Parathyroid adenoma (tissue), 2 donors: ENCODE data around the gene VEPH1.

ENCODE experiments used
- H2AFZ ChIP-seq: fragments of 300-600 bp; sonication (generic); one replicate; pipeline ENCODE4 v1.7.0; 2017; ENCODE audit warnings: antibody characterized with exemption, mild to moderate bottlenecking
- H3K27ac ChIP-seq: fragments of 300-600 bp; sonication (generic); one replicate; pipeline ENCODE4 v1.7.0; 2017
- H3K27me3 ChIP-seq: fragments of 300-600 bp; sonication (generic); one replicate; pipeline ENCODE4 v1.7.0; 2017; ENCODE audit warnings: low read length; ENCODE audit not compliant: control insufficient read depth, insufficient read depth
- H3K36me3 ChIP-seq: fragments of 300-600 bp; sonication (generic); one replicate; pipeline ENCODE4 v1.7.0; 2017; ENCODE audit warnings: low read length; ENCODE audit not compliant: control insufficient read depth, insufficient read depth
- H3K4me1 ChIP-seq: fragments of 300-600 bp; sonication (generic); one replicate; pipeline ENCODE4 v1.7.0; 2017; ENCODE audit warnings: control low read depth
- H3K4me2 ChIP-seq: fragments of 300-600 bp; sonication (generic); one replicate; pipeline ENCODE4 v1.7.0; 2017; ENCODE audit warnings: low read length
- H3K4me3 ChIP-seq: fragments of 300-600 bp; sonication (generic); one replicate; pipeline ENCODE4 v1.7.0; 2017; ENCODE audit warnings: low read depth, low read length
- H3K79me2 ChIP-seq: fragments of 300-600 bp; sonication (generic); one replicate; pipeline ENCODE4 v1.7.0; 2017; ENCODE audit warnings: control low read depth
- H3K9ac ChIP-seq: fragments of 300-600 bp; sonication (generic); one replicate; pipeline ENCODE4 v1.7.0; 2017; ENCODE audit warnings: mild to moderate bottlenecking
- H3K9me3 ChIP-seq: fragments of 300-600 bp; sonication (generic); one replicate; pipeline ENCODE4 v1.7.0; 2017; ENCODE audit warnings: low read length; ENCODE audit not compliant: control insufficient read depth
- TF ChIP-seq, protein P1 (sequence below): fragments of 300-600 bp; sonication (generic); IDR thresholded peaks from one replicate; pipeline ENCODE4 v1.7.0; 2017; ENCODE audit warnings: antibody characterized with exemption, mild to moderate bottlenecking
- donor health status: primary hyperparathyroidism.

The VEPH1 gene

DNA sequence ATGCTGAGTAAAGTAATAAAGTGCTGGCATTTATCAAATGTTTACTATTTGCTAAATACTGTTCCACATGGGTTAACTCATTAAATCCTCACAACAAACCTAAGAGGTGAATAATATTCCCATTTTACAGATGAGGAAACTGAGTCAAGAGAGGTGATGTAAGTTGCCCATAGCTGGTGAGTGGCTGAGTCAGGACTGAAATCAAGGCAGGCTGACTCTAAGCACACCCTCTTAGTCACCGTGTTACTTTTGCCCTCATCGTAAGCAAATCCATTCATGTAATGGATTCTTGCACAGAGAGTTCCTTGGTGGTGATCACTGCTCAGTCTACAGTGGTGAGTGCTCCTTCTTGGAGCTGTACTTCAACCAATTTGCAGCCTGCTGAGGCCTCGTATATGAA, 95.4 kb downstream of the VEPH1 start:
- Histone ChIP-seq H2AFZ (no peak overlapping the region), H3K4me2 (no peak overlapping the region), H3K4me1 (no peaks in the 10 kb centered on the region), H3K36me3 (no peaks in the 10 kb centered on the region), H3K9me3 (no peaks in the 10 kb centered on the region), H3K27me3 (no peaks in the 10 kb centered on the region), H3K9ac (no peak overlapping the region), H3K79me2 (no peaks in the 10 kb centered on the region), H3K27ac (no peak overlapping the region), H3K4me3 (no peak overlapping the region)
- TF ChIP-seq, protein P1, sequence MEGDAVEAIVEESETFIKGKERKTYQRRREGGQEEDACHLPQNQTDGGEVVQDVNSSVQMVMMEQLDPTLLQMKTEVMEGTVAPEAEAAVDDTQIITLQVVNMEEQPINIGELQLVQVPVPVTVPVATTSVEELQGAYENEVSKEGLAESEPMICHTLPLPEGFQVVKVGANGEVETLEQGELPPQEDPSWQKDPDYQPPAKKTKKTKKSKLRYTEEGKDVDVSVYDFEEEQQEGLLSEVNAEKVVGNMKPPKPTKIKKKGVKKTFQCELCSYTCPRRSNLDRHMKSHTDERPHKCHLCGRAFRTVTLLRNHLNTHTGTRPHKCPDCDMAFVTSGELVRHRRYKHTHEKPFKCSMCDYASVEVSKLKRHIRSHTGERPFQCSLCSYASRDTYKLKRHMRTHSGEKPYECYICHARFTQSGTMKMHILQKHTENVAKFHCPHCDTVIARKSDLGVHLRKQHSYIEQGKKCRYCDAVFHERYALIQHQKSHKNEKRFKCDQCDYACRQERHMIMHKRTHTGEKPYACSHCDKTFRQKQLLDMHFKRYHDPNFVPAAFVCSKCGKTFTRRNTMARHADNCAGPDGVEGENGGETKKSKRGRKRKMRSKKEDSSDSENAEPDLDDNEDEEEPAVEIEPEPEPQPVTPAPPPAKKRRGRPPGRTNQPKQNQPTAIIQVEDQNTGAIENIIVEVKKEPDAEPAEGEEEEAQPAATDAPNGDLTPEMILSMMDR = no peak

DNA sequence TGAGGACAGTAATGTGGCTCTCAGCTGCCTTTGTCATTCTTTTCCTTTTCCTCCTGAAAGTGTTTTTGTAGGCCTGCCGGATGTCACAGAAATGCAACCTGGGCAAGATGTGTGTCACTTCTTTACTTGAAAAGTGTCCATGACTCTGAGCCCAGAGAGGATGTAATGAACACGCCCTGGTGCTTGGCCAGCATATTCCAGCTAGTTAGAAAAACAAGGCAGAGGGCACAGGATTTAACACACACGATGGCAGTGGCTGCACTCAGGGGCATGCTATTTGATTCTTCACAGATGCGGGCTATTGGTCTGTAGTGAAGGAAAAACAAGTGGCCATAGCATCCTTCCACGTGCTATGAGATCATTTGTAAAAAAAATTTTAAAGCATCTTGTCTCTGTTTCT, 96.8 kb downstream of the VEPH1 start:
- H3K4me3 ChIP-seq = no peak overlapping the region
- no peak overlapping the region for H3K27ac ChIP-seq
- H3K4me1 ChIP-seq = no peaks in the 10 kb centered on the region
- no peaks in the 10 kb centered on the region for H3K79me2 ChIP-seq
- no peak overlapping the region for H3K9ac ChIP-seq
- H3K27me3 ChIP-seq = no peaks in the 10 kb centered on the region
- H3K9me3 ChIP-seq = no peaks in the 10 kb centered on the region
- no peak overlapping the region for H2AFZ ChIP-seq
- TF ChIP-seq, protein P1 = no peak
- H3K4me2 ChIP-seq = no peak overlapping the region
- no peaks in the 10 kb centered on the region for H3K36me3 ChIP-seq

DNA sequence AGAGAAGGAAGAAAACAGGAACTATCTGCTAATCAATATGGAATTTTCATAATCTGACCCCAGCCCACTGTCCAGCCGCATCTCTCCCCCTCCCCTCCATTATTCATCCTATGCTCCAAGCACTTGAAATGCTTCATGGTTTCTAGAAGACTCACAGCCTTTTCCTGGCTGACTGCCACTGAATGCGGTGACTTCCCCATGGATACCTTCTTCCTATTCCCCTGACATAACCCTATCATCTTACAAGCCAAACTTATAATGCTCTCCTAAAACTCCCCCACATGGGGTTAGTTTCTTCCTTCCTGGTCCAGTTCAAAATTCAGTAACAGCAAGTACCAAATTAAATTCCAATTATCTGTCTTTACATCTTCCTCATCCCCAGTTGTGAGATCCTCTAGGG, 97.8 kb downstream of the VEPH1 start:
- no peak overlapping the region for H3K9ac ChIP-seq
- TF ChIP-seq, protein P1 = no peak
- H3K36me3 ChIP-seq = no peaks in the 10 kb centered on the region
- no peaks in the 10 kb centered on the region for H3K79me2 ChIP-seq
- H3K9me3 ChIP-seq = no peaks in the 10 kb centered on the region
- no peak overlapping the region for H3K4me3 ChIP-seq
- H3K27ac ChIP-seq = no peak overlapping the region
- no peak overlapping the region for H2AFZ ChIP-seq
- no peaks in the 10 kb centered on the region for H3K27me3 ChIP-seq
- no peaks in the 10 kb centered on the region for H3K4me1 ChIP-seq
- H3K4me2 ChIP-seq = no peak overlapping the region

DNA sequence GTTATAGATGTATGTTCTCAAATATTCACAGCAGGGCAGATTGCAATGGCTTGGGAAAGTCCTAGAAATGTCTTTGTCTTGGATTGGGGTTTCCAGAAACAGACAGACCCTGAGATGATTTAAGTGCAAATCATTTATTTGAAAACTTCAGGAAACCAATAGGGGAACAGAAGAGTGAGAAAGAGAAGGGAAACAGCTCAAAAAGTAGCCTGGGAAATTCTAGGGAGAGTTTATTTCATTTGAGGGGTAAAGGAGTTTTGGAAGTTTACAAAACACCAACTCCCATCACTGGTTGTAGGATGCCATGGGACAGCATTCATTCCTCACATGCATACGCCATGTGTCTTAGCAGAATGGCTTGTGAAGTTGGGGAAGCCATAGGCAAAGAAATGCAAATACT, 98.8 kb downstream of the VEPH1 start:
- Histone ChIP-seq H3K4me3 (no peak overlapping the region), H3K27ac (no peak overlapping the region), H2AFZ (no peak overlapping the region), H3K4me2 (no peak overlapping the region), H3K9me3 (no peaks in the 10 kb centered on the region), H3K27me3 (no peaks in the 10 kb centered on the region), H3K4me1 (no peaks in the 10 kb centered on the region), H3K79me2 (no peaks in the 10 kb centered on the region), H3K36me3 (no peaks in the 10 kb centered on the region), H3K9ac (no peak overlapping the region)
- TF ChIP-seq, protein P1 = no peak

DNA sequence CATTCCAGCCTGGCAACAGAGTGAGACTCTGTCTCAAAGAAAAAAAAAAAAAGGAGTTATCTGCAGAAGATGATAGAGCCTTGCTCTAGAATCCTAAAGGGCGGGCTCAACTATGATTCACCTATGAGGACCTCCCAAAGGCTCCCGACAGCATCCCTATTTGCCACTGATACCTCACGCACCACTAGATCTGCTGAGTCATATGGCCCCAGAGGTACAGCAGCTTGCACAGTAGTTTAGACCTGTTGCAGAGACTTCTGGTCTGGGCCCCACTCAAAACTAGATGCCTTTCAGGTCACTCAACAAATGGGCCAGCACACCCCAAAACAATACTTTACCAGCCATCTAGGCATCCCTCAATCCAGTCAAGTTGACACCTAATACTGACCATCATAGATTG, 104.6 kb downstream of the VEPH1 start:
- H3K79me2 ChIP-seq = no peaks in the 10 kb centered on the region
- no peak overlapping the region for H3K9ac ChIP-seq
- H3K9me3 ChIP-seq = no peaks in the 10 kb centered on the region
- no peak overlapping the region for H3K4me2 ChIP-seq
- no peaks in the 10 kb centered on the region for H3K27me3 ChIP-seq
- H3K4me1 ChIP-seq = no peaks in the 10 kb centered on the region
- H3K4me3 ChIP-seq = no peak overlapping the region
- no peaks in the 10 kb centered on the region for H3K36me3 ChIP-seq
- no peak overlapping the region for H3K27ac ChIP-seq
- TF ChIP-seq, protein P1 = no peak
- no peak overlapping the region for H2AFZ ChIP-seq
